ENCODE measurements around the gene SLC6A11. TPM values are rescaled to one million over a fixed set of nuclear protein-coding genes. Genes with fewer than 3 reads are reported as not detected.

SLC6A11 gene
- total RNA-seq, 2 donors from 2014 or later = not detected

DNA sequence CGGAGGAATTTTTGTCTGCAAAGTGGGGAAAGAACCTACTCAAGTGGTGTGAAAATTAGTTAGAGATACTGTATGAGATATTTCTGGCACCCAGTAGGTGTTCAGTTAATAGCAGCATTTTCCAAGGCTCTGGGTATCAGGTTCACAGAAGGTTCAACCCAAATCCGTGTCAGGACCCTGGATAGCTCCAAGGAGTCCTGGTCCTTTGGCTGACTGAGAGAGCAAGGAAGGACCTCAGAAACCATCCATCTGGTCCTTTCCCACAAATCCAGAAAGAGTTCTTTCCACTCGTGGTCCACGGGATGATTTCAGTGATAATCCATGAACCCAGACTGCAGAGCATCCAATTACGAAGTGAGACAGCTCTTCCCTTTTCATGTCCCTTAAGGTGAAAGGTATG lies 51.4 kb downstream of the SLC6A11 start:
- intact Hi-C loops (cut with DNase I) = no loop called here
- DNase-seq = no peak
- ATAC-seq = no peak

DNA sequence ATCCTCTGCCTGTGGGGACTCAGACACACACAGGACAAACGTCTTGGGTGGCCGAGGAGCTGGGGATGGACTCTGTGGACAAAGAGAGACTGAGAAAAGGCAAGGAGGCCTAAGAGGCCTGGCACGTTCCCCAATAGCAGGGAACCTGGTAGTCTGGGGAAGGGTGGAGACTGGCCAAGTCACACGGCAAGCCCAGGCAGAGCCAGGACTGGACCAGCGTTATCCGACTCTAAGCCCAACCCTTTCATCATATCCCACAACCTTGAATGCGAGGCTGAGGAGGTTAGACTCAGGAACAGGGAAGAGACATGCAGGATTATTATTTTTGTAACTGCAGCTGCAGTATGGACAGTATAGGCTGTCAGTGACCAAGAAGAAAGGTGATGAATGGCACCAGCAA lies 53.4 kb downstream of the SLC6A11 start:
- DNase-seq (no peak), ATAC-seq (no peak)
- intact Hi-C loops (cut with DNase I) = no loop called here

DNA sequence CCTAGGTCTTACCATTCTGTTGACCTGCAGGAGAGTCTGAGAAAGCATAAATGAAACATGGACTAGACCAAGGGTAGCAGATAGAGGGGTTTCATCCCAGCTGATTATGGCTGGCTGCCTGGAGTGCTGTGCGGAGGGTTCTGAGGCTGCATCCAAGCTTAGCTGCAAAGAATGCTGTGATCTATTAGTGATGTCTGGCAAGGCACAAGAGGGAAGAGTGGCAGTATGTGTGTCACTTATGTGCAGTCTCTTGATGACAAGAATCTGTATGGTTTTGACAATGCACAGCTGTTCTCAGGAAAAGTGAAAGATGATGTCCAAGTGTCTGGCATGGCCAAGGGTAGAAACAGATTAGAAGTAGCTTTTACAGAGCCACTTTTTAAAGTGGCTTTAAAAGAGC lies 54.3 kb downstream of the SLC6A11 start:
- DNase-seq = no peak
- intact Hi-C loops (cut with DNase I) = no loop called here
- no peak for ATAC-seq

DNA sequence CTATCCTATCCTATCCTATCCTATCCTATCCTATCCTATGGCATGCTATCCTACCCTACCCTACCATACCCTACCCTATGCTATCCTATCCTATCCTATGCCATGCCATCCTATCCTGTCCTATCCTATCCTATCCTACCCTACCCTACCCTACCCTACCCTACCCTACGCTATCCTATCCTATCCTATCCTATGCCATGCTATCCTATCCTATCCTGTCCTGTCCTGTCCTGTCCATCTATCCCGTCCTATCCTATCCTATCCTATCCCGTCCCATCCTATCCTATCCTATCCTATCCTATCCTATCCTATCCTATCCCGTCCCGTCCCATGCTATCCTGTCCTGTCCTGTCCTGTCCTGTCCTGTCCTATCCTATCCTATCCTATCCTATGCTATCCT lies 57.4 kb downstream of the SLC6A11 start:
- intact Hi-C loops (cut with DNase I) = no loop called here
- DNase-seq = no peak
- no peak for ATAC-seq

DNA sequence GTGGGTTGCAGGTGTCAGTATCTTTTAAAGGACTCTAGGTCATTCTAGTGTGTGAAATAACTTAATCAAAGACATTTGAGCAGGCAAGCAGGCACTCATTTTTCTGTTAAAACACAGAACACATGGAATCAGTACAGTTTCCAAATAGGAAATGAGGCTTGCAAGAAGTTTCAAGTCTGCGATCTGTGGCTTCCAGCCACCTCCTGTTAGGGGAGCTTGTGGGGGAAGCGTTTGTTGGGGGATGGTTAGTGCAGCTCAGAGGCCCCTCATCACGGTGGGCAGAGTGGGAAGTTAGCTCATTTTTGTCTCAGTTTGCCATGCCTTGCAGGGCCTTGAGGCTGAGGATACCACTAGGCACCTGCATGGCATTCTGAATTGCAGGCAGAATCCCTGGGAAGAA lies 59.9 kb downstream of the SLC6A11 start:
- intact Hi-C loops (cut with DNase I) = no loop called here
- DNase-seq (no peak), ATAC-seq (no peak)

DNA sequence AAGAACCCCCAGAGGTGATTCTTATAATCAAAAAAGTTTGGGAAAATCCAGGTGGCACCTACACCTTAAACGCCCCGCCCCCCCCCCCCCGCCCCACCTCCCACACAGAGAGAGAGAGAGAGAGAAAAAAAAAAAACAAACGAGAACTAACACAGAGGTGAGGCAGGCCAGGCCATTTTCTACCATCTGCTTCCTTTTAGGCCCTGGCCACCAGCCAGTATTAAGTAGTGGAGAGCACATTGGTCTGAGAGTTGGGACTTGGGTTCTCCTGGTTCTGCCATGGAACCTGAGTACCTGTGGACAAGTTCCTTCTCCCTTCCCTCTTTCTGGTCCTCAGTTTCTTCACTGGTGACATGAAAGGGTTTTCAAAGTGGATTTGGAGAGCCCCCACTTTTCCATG lies 60.6 kb downstream of the SLC6A11 start:
- no peak for ATAC-seq
- intact Hi-C loops (cut with DNase I) = no loop called here
- DNase-seq = no peak

DNA sequence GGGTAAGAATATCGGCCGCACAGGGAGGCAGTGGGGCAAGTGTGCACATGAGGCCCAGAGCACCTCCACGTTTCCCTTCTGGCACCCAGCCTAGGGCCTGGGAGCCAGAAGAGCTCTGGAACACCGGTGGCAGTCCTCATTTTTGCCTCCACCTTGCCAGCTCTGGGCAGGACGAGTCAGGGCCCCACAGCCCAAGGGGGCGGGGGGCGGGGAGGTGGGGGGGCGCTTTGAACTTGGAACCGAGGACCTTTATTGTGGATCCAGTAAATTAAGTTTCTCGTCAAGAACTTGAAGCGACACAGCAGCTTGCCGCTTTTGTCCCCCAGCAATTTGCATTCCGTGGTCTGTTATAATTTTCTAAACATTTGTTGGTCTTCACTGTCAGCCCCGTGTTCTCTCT lies 66.8 kb downstream of the SLC6A11 start:
- intact Hi-C loops (cut with DNase I) = loop anchor here in 1 of 2 donors (5.0 kb wide), 1 partner anchor 126 kb away; no protein-coding TSS in a partner anchor
- ATAC-seq = no peak
- no peak for DNase-seq

DNA sequence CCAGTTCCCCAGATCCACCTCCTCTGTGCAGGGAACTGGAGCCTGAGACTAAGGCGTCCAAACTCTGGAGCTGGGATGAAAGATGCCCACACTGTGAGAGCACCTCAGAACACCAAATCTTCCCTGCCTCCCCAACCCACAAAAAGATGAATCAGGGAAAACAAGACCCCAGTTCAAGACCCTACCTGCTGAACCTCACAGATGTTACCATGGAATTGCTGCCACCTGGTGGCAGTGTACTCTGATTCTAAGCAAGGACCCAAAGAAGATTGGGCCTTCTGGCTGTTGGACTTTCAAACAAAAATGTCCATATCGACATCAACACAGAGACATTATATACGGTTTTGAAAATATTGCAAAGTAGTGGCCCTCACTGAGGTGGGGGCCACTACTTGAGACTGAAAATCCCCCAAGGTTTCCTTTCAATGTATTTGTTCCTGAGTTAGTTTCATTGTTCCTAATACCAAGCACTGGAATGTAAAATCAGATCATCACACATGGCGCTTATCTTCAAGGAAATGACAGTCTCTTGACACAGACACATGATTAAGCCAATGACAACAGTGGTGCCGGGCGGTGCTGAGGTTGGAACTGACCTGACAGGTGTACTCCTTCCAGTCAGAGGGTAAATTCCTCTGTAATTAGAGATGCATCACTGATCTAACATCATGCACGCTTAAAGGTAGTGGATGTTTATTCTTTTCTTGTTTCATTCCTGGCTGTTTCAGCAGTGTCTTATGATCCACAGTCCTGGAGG lies 67.6 kb downstream of the SLC6A11 start:
- DNase-seq = no peak
- no peak for ATAC-seq
- intact Hi-C loops (cut with DNase I) = loop anchor here in 1 of 2 donors (5.0 kb wide), 1 partner anchor 126 kb away; no protein-coding TSS in a partner anchor

DNA sequence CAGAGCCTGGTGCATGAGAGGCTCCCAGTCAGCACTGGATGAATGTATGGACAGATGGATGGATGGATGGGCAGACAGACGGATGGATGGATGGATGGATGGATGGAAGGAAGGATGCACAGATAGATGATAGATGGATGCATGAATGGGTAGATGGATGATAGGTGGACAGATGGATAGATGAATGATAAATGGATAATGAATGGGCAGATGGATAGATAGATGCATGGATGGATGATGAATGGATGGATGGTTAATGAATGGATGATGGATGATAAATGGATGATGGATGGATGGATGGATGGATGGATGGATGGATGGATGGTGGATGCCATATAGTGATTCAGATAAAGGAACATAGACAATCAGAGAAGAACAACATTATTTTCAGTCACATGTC lies 71.0 kb downstream of the SLC6A11 start:
- intact Hi-C loops (cut with DNase I) = no loop called here
- ATAC-seq (no peak), DNase-seq (no peak)

DNA sequence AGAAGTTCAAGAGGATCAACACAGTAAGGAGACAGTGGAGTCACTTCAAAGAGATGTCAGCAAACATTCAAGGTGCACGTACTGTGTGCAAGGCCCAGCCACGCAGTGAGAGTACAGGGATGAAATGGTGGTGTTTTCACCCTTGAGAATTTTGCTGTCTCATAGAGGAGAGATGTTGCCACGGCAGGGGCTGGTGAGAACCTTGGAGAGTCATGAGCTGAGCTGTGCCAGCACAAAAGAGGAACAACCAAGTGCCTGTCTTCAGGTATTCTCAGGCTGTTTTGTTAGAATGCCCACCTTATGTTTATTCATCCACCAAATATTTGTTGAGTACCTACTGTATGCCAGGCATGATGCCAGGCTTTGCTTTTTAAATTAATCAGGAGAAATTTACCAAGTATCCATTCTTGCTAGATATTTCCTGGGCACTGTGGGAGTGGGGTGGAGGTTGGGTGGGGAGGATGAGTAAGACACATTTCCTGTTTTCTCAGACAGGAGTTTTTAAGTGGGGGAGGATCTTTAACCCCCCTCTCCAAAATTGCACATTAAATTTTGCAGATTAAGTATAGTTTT lies 72.6 kb downstream of the SLC6A11 start:
- DNase-seq = no peak
- ATAC-seq = no peak
- intact Hi-C loops (cut with DNase I) = no loop called here

DNA sequence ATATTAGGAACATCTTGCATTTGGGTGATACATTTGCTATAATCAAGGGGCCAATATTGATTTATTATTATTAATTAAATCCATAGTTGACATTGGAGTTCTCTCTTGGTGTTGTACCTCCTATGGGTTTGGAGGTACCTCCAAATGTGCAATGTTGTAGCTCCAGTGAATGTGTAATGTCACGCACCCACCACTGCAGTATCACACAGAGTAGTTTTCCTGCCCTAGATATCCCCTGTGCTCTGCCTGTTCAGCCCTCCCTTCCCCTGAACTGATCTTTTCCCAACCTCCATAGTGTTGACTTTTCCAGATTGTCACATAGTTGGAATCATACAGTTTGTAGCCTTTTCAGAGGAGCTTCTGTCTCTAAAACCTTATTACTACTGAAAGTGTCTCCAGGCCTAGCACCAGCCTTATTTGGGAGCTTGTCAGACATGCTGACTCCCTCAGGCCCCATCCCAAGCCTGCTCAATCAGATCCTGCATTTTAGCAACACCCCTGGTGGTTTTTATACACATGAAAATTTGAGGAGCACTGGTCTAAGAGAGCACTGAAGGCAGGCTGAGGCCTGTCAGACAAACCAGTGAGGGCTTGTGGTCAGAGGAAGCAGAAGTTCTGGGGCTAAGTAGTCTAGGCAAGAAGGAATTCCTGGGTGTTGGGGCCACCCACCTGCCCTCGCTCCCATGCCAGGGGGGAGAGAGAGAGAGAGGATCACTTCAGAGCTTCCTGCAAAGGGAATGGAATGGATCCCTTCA lies 73.4 kb downstream of the SLC6A11 start:
- ATAC-seq (no peak), DNase-seq (no peak)
- intact Hi-C loops (cut with DNase I) = no loop called here

DNA sequence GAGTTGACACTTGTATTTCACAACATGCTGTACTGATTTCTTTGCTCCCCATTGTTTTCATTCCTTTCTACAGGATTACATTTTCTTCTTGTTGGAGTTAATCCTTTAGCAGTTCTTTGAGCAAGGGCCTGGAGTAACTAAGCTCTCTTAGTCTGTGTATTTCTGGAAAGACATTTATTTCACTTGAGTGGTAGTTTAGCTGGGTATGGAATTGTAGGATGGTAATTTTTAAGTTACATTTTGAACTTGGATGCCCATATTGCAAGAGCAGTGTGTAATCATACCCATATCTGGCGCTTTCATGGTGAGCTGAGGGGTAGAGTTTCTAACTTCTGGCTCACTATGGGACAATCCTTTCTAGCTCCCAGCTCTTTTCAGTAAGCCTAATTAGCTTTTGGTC lies 74.6 kb downstream of the SLC6A11 start:
- intact Hi-C loops (cut with DNase I) = no loop called here
- DNase-seq = no peak
- ATAC-seq = no peak

DNA sequence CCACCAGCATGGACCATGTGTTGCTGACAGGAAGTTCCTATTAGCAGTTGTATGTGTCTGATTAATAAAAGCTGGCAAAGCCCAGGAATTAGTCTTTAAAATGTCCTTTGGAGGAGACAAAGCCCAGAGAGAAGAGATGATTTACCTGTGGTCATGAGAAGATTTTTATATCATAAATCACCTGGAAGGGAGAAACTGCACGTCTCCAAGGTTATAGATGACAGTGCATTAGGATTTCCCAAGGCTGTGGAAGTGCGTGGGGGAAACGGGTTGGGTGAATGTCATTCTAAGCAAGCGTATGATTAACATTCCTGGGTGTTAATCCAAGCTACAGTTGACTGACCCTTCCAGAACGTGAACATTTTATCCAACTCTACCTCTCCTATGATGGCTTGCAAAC lies 76.6 kb downstream of the SLC6A11 start:
- ATAC-seq (no peak), DNase-seq (no peak)
- intact Hi-C loops (cut with DNase I) = no loop called here

DNA sequence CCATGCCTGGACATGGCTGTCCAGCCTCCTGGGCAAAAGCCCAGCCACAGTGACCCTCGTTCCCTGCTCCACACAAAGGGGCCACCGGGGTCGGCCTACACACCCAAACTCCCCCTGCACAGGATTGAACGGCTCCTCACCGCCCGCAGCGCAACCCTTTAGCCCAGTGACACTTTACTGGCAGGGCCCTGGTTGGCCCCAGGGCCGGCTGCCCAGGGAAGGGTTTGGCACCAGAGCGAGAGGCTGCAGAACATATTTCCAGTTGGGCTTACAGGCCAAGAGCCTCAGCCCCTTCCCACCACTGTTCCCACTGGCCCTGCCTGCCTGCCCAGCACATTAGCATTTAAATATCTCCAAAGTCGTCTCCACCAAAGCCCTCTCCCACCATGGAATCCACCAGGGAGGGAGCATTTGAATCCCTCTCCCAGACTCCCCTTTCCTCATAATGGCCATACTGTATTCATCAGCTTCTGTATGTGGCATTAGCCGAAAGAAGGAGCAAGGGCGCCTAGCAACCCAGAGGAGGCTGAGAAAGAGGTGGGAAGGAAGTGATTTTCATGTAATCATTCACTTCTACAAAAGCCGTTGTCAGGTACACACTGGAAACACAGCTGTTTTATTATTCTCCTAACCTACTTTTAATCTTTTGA lies 85.4 kb downstream of the SLC6A11 start:
- ATAC-seq (no peak), DNase-seq (no peak)
- intact Hi-C loops (cut with DNase I) = no loop called here

DNA sequence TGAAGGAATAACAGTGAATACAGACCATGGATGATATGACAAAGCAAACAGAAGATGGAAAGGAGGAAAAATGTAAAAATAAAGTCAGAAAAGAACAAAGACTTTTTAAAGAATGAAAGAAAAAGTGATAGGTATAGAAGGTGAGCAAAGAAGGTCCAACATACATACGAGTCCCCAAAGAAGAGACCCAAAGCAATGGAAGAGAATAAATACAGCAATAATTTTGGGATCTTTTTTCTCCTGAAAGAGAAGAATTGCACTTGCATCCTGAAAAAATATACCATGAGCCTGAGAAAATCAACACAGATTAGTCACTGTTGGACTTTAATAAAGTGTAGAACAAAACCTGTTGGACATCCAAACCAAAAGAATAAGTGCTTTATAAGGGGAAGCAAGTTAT lies 91.2 kb downstream of the SLC6A11 start:
- intact Hi-C loops (cut with DNase I) = no loop called here
- DNase-seq = no peak
- ATAC-seq = no peak

DNA sequence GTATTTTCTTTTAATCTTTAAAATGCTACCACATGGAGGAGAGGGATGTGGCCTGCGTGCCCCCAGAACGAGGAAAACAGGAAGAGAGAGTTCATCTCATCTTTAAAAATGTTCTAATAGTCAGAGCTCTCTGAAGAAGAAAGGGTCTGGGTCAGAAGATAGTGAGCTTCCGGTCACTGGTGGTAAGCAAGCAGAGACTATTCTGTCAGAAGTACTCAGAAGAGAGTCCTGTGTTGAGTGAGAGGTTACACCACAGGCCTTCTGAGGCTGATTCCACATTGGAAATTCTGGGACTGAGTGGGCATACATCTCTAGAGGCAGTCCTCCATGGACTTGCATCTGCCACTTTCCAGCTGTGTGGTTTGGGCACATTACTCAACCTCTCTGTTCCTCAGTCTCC lies 94.3 kb downstream of the SLC6A11 start:
- DNase-seq (no peak), ATAC-seq (no peak)
- intact Hi-C loops (cut with DNase I) = no loop called here

DNA sequence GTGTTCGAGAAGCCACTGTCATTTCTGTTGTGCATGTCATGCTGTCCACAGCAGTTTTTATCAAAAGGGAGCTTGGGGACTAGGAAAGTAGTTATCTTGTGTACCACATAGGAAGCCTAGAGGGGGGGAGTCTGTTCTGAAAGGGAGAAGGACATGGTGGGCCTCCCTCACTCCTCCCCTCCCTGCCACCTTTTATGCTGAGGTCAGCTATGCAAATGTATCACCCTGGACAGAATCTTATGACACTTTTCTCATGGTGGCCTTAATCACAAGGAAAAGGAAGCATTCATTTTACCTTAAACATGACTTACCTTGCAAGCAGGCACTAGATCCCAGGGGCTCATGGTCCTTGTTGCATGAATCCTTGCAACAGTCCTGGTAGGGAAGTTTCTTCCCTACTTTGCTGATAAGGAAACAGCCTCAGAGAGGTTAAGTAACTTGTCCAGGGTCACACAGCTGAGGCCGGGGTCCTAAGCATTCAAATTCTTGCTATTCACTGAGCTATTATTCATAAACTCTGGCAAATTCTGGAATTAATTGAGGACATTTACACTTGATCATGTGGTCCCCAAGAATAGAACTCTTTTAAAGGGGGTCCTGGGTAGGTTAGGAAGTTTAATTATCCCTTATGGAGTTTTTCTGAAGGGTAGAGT lies 95.4 kb downstream of the SLC6A11 start:
- ATAC-seq = no peak
- no peak for DNase-seq
- intact Hi-C loops (cut with DNase I) = no loop called here

DNA sequence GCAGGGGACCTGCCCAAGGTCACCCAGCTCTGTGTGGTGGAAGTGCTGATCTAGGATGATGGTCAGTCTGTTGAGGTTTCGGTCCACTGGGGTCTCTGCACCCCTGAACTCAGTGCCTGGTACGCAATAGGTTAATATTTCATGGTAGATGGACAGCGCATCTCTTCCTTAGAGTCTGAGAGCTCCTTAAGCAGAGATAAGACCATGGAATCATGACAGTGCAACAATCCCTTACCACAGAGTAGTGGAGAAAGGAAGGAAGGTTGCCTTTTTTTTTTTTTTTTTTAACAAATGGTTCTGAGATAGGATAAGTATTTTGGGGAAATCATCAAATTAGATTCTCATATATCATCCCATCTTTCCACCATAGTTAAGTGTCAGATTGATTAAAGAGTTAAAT lies 96.8 kb downstream of the SLC6A11 start:
- DNase-seq = no peak
- ATAC-seq = no peak
- intact Hi-C loops (cut with DNase I) = no loop called here

DNA sequence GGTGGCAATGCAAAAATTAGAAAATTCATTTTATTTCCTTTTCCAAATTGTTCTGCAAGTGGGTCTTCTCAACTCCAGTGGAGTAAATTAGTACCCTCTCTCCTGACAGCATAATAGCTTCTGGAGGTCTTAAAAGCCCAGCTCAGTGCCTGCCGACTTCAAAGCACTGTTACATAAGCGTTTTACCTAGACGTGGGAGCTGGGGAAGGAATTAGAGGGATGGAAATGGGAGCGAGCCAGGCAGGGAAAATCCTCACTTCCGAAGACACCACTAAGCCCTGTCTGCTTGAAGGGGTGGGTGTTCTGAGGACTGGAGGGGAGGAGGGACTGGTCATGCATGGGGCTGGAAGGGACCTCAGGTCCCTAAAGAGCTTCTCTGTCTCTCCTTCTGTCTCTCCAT lies 99.3 kb downstream of the SLC6A11 start:
- no peak for DNase-seq
- no peak for ATAC-seq
- intact Hi-C loops (cut with DNase I) = no loop called here

DNA sequence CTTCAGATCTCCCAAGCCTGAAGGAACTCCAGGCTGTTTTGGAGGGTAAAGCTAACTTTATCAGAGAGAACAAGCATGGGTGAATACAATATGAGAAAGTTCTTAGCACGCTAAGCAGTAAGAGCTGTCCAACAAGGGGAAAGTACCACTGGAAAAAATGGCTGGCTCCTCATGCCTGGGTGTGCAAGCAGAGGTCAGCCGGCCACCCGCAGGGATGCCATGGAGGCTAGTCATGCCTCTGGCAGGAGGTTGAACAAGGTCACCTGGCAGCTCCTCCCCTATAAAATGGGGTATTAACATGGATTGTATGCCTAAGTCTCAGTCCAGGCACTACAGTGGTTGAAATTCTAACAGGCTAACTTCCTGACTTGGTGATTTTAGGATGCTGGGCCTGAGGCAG lies 101.1 kb downstream of the SLC6A11 start:
- ATAC-seq = no peak
- no peak for DNase-seq
- intact Hi-C loops (cut with DNase I) = no loop called here
